UCSD-AML1 (cell line): ENCODE results near the gene UMAD1.
A peak's percentile ranks its signal among the peaks of the same experiment; 100 is the strongest.

Experiments
- DNase-seq: peaks from one replicate; lab custom pipeline; 2025; ENCODE audit not compliant: unreplicated experiment; lab: John Stamatoyannopoulos, UW

Gene UMAD1

DNA sequence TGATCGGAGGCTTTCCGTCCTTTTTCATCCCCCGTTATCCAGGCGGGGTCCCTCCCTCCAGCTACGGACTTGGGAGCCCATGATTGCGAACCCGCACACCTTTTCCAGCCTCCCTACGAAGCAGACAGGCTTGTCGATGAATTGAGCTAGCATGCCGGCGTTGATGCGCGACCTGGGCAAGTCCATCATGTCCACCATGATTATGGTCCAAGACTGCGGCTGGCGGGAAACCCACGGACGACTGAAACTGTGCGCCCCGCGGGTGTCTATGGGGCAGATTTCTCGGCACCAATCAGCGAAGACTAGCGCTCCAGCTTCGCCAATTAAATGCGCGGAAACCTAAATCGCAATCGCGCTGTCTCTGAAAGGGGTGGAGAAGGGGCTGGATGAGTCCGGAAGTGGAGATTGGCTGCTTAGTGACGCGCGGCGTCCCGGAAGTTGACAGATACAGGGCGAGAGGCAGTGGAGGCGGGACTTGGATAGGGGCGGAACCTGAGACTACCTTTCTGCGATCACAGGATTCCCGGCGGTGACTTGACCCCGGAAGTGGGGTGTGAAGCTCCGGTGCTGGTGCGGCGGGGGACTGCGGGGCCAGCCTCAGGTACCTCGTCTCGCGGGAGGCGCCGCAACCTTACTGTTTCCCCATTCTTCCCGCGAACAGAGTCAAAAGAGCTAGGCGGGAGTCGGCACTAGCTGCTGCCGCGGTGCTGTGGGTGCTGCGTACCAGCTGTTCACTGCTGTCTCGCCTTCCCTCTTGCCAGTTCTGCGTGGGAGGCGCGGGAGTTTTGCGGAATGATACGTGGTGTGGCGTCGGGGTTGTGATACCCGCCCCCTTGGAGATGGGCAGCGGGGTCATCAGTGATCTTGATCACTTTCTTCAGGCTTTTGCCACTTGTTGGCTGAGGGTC lies at the start of gene UMAD1:
TSS of gene UMAD1 (plus strand) at position 532 of the 908 bp plus-strand sequence. CDS start 32,620 bp downstream, outside the sequence.
- peak; percentile 90 for DNase-seq

DNA sequence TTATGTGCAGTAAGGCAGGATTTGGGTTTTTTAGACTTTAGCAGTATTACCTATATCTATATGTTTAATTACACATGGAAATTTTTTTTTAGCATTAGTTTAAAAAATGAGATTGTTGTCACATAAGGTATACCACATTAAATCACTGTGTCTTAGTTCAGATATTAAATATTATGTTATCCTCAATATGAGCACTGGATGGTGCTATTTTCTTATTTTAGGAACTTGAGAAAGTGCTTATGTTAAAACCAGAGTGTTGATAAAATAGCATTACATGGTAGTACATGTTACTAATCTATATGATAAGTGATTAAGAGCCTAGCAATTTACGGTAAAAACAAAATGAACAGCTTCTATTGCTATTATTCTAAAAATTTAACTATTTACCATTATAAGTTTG lies 45.1 kb upstream of the UMAD1 start:
- DNase-seq: no peak

DNA sequence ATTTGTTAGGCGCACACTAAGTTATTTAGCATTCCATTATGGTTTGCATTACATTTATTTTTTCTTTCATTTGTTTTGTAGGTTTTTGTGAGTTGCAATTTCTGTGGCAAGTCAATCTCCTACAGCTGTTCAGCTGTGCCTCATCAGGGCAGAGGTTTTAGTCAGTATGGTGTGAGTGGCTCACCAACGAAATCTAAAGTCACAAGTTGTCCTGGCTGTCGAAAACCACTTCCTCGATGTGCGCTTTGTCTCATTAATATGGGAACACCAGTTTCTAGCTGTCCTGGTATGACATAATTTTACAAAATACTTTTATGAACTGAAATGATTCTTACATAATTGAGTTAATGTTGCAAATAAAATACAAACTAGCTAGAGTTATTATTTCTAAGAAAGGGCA lies 44.4 kb upstream of the UMAD1 start:
- DNase-seq: no peak

DNA sequence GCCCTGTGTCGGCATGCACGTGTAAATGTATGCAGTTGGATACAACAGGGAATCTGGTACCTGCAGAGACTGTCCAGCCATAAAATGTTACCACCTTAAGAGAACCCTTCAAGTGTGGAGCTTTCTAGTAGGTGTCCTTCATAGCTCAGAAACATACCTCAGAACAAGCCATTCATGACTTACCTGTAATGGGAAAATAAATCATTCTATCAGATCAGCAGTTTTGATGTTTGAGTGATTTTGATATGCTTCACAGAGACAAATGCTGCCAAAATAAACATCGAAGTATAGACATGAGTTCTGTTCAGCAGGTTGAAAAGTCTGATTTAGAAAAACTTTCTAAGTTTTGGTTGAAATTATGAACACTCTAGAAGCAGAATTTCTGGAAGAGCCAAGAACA lies 33.5 kb upstream of the UMAD1 start:
- no peak for DNase-seq

DNA sequence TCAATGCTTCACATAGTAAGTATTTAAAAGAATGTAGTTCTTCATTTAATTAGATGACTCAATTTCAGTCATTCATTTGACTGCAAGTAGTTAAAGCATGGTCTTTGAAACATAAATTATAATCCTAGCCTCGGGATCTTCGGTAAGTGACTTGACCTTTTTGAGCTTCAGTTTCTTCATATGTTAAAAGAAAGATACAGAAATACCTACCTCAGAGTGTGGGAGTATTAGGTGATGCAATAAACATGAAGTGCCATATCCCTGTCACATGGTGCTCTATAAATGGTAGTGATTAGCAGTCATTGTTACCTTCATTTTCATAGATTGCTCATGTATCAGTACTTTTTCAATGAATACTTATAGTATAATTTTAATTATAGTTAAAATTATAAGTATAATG lies 31.2 kb upstream of the UMAD1 start:
- DNase-seq: no peak

DNA sequence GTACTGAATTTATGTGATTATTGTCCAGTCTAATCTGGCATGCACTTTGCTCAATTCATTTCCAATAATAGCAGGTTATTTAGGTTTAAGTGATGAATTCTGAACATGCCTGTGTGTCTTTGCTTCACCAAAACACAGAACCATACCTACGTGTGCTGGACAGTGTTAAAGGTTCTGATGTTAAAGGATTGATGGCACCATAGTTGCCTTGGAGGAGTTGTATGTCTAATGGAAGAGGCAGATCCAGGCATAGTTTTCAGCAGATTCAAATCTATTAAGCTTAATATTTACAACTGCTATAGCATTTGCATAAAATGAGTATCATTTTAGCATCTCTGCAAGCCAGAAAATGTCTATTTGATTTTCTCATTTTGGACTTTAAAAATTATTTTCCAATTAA lies 28.0 kb upstream of the UMAD1 start:
- DNase-seq: no peak

DNA sequence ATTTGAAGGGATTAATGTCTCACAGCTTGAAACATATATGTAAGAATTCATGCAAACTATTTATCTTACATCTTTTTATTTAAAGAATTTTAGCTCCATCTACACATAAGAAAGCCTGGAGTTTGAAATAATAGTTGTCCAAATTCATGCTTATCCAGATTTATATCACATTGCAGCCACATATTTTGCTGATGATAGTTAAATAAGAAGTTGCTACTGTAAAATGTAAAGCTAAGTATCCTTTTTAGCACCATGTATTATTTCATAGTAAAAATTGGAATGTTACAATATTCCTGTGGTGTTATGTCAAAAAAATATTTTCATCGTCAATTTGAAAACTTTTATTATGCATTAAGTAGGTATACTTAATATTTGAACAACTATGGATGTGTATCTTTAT lies 27.3 kb upstream of the UMAD1 start:
- no peak for DNase-seq

DNA sequence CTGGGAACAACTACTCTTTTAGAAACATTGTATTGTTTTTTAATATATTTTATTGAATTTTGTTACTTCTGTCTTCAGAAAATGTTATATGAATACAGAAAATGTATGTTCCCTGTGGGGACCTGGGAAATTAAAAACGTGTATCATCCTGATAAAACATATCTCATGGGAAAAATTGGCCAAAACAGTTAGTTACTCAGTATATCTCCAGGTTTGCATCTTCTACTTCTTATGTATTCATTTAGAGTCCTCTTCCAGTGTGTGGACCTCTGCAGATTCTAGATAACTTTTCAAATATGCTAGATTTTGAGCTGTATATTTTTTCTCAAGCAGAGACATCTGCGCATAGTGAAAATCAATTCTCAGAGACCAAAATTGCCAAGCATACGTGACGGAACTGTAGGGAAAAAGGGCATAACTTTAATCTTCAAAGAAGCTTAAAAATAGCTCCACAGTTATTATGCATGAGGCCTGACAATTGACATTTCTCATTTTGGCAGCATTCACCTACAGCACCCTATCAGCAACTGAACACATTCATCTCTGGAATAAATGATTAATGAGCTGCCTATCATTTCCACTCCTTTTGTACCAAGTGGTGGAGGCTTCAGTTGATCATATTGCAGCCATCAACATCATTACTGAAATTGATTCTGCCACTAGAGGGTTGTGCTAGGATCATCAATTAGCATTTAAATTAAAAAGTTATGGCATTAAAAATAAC lies 26.4 kb upstream of the UMAD1 start:
- no peak for DNase-seq

DNA sequence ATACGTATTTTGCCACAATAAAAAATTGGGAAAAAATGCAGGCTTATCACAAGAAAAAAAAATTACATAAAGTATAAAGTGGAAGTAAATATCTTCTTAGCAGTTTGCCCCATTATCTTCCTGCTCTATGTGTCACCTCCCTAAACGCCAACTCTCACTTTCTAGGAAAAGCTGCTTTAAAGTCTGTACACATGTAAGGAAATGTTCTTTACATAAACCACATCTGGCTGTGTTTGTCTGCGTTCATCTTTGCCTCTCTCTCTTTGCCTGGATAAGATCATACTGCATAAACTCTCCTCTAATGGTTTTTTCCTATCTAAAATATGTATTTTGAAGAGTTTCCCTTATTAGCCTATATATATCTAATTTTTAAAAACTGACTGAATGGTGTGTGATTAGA lies 23.0 kb upstream of the UMAD1 start:
- DNase-seq: no peak

DNA sequence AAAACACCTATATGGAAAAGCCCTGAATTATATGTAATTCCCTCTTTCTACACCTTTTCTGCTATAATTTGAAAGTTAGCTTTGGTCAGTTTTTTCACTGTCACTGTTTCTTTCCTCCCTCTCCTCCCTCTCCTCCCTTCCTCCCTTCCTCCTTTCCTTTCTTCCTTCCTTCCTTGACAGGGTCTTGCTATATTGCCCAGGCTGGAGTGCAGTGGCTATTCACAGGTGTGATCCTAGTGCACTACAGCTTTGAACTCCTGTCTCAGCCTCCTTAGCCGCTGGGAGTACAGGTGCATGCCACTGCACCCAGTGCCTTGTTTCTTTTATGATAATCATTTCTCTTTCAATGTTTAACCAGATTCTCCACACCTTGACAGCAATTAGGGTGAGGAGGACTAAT lies 22.1 kb upstream of the UMAD1 start:
- DNase-seq: no peak

DNA sequence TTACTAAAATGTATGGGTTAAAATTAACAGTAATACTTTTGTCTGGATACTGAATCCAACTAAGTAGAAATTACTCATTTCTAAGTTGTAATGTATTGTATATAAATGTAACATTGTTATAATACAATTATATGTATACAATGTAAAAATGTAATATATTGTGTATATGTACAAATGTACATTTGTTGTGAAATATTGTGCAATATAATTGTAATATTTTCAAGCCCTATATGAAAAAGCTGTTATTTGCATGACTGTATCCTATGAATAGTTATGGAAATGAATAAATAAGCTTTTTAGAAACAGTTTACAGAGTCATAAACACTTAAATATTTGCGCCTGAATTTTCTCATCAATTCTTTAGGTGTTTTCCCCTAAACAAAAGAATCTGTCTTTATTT lies 20.3 kb upstream of the UMAD1 start:
- DNase-seq: no peak

DNA sequence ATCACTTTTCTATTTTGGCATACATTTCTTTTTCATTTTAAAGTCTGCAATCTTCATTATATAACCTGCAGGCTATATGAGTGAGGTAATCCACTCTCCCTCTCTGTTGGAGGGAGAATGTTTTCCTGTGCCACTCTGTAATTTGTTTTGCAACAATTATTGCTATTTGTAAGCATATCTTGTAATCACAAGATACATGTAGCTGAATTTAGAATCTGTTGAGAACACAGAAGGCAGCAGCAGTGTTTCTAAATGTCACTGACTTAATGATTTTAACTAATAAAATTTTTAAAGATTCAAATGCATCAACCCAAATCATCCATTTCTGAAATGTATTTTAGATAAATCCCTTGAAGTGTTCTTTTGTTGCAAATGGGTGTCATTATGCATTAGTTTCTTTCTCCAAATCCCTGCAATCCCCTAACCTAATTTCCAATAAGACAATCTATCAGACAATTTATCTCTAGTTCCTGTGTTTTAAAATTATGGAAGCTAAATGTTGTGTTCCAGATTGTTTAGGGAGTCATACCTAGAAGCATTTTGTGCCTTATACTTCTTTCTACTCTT lies 19.8 kb upstream of the UMAD1 start:
- DNase-seq: no peak

DNA sequence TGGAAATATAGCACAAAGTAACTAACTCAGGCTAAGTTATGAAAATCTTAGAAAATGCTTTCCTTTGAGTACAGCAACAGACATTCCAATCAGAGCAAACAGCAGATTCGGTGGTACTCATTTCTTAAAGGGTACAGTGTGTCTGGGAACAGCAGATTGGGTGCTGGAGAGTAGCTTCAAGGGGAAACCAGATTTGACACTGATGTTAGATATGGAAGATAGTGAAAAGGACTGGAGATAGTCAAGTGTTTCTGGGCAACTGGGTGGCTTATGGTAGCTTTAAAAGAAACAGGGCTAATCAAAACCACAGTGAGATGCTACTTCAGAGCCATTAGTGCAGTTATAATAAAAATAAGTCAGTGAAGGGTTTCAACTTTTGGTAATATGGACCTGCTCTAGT lies 12.1 kb upstream of the UMAD1 start:
- DNase-seq: no peak

DNA sequence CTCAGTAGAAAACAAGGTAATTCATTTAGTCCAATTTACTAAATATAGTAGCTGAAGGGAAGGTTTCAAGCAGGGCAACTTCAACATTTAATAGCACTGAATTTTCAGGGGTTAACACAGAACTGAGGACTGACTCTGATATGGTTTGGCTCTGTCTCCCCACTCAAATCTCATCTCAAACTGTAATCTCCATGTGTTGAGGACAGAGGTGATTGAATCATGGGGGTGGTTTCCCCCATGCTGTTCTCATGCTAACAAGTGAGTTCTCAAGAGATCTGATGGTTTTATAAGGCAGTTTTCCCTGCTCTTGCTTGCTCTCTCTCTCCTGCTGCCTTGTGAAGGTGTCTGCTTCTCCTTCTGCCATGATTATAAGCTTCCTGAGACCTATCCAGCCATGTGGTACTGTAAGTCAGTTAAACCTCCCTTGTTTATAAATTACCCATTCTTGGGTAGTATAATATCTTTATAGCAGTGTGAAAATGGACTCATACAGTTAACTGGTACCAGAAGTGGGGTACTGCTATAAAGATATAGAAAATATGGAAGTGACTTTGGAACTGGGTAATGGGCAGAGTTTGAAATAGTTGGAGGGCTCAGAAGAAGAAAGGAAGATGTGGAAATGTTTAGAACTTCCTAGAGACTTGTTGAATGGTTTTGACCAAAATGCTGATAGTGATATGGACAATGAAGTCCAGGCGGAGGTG lies 9.8 kb upstream of the UMAD1 start:
- no peak for DNase-seq

DNA sequence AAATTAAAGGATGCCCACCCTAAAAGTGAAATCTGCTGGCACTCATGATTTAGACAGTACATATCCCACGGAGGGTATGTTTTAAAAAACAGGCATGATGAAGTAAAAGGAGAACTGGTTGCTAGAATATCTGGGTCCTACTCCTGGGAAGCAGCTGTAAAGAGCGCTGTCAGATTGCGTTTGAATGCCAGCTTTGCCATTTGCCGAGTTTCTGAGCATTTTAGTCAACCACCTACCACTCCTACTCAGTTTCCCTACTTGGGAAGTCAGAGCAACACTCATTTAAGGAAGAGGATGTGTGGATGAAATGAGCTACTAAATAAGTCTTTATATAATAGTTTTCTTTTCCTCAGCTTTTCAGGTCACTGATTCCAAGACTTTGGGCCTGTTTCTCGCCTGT lies 1.1 kb upstream of the UMAD1 start:
- no peak for DNase-seq

DNA sequence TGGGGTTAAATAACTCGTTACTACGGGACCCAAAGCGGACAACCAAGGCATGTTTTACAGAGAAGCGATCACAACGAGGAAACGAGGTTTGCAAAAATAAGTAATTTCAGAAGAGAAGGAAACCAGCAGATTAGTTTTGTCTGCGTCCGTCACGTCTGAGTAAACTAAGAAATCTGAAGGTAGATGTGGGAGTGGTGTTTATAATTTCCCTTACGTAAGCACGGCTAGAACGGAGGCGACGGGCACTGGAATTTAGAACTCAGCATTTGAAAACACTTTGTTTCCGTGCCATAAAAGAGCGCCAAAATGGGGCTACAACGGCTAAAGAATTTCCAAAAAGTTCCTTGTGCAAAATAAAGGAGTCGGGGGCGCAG lies 718 bp upstream of the UMAD1 start:
- no peak for DNase-seq

DNA sequence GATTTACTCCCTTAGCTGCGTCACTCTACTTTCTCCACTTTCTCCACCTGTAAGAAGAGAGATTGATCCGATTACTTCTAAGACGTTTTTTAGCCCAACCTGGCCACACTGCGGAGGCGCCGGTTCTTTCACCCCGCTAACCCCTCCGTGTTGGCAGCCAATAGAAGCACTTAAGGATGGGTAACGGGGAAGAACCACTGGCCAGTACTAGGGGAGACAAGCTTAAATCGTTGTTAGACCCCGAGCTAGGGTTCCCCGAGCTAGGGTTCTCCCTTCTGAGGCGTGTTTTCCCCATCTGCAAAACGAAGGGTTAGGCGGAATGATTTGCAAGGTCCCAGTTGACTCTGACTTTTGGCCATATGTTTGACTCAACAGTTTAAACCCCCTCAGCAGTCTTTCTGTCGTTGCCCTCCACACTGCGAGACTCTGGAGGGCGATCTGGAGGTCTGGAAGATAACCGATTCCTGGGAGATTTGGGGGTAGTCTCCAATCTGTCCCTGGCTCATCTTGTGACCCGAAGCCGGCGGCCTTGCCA lies 644 bp downstream of the UMAD1 start:
- peak; percentile 33 for DNase-seq

DNA sequence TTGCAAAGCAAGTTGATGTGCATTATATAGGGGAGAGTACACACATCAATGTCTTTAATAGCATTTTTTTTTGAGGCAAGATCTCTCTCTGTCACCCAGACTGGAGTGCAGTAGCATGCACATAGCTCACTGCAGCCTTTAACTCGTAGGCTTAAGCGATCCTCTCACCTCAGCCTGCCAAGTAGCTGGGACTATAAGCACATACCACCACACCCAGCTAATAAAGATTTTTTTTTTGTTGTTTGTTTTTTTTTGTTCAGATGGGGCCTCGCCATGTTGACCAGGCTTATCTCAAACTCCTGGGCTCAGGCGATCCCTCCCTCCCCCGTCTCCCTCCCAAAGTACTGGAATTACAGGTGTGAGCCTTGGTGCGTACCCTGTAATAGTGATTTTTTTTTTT lies 1.5 kb downstream of the UMAD1 start:
- no peak for DNase-seq

DNA sequence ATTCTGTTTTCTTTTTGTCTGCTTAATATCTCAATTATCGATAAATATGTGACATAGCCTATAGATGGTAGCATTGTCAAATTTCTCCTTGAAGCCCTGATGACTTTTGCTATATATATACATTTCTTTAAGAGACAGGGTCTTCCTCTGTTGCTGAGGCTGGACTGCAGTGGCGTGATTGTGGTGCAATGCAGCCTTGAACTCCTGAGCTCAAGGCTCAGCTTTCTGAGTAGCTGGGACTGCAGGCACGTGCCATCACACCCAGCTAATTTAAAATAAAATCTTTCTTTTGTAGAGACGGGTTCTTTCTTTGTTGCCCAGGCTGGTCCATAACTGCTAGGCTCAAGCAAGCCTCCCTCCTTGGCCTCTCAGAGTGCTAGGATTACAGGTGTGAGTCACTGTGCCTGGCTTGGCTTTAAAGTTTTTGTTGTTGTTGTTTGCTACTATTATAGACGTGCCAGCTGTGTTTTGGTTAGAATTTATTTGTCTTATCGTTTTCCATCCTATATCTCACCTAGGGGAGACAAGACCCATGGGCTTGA lies 7.0 kb downstream of the UMAD1 start:
- no peak for DNase-seq

DNA sequence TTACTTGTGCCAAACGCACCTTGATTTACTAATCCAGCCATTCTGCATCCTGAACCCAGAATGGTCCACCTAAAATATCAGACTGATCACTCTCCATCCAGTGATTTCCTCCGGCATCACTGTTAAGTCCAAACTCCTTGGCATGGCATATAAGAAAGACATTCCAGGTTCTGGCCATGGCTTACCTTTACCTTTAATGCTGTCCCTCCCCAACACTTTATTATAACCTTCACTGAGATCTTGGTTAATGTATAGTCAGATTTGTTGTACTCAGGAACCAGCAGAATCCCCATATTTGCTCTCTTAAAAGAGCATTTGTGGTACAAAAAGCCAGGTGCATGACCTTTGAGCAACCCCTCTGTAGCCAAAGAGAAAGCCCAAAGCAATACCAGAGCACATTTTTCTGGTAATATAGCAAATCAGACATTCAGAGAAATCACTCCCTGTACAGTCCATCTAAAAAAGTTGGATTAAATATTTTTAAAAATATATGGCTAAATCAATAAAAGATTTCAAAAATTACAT lies 10.2 kb downstream of the UMAD1 start:
- no peak for DNase-seq

DNA sequence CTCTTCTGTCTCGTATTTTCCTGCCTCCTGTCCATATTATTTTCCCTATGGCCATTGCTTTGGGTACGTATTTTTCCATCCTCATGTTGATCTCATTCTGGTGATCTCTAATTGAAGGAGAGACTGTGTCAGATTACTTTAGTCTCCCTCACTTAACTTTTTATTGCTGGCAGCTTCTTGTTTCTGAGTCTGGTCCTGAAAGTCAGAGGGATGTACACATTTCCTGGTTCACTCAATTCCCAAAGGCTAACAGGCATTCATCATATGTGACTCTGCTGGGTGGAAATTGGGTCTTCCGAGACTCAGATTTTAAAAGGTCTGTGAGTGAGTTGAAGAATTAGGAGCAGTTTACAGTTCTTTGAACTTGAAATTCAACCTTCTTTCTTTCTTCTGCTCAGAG lies 10.9 kb downstream of the UMAD1 start:
- no peak for DNase-seq
